ENCODE measurements around the gene INHBB. TPM values are rescaled to one million over a fixed set of nuclear protein-coding genes. Genes with fewer than 3 reads are reported as not detected.
A peak's percentile ranks its signal among the peaks of the same experiment; 100 is the strongest.
"Not testable (repeated sequence)": the region's sequence is repeated elsewhere in the genome, so short reads cannot be mapped to it uniquely, and the experiment has no call there.

INHBB gene
- total RNA-seq, 1 donor from 2014 or later = 1.0 TPM

DNA sequence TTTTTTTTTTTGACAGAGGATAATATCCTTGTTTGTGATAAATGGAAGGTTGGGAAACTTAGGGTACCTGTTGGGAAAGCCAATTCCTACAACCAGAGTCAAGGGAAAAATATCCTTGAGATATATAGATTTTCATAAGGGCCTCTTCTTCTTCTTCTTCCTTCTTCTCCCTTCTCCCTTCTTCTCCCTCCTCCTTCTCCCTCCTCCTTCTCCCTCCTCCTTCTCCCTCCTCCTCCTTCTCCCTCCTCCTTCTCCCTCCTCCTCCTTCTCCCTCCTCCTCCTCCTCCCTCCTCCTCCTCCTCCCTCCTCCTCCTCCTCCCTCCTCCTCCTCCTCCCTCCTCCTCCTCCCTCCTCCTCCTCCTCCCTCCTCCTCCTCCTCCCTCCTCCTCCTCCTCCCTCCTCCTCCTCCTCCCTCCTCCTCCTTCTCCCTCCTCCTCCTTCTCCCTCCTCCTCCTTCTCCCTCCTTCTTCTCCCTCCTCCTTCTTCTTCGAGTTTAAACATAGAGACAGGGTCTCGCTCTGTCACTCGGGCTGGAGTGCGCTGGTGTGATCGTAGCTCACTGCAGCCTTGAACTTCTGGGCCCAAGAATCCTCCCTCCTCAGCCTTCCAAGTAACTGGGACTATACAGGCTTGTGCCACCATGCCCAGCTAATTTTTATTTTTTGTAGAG lies 24.9 kb upstream of the INHBB start:
- H3K4me1 ChIP-seq (ENCODE audit: control insufficient read depth in 3 of 3, insufficient read depth in 3 of 3, low read length in 3 of 3) = peaks cover 7 to 16% (median 8%) of the 10 kb centered on the region in 3 donors
- not testable (repeated sequence) for H3K27ac ChIP-seq (ENCODE audit: low read depth, low read length); H3K9ac ChIP-seq (ENCODE audit: low read depth in 1 of 3, low read length in 3 of 3); H3K9me3 ChIP-seq (ENCODE audit: control insufficient read depth in 3 of 3, low read length in 3 of 3); H3K27me3 ChIP-seq (ENCODE audit: control insufficient read depth in 3 of 3, insufficient read depth in 3 of 3, low read length in 3 of 3); H3K36me3 ChIP-seq (ENCODE audit: control insufficient read depth in 3 of 3, insufficient read depth in 3 of 3, low read length in 3 of 3); H3K4me3 ChIP-seq (ENCODE audit: low read length in 3 of 3)

DNA sequence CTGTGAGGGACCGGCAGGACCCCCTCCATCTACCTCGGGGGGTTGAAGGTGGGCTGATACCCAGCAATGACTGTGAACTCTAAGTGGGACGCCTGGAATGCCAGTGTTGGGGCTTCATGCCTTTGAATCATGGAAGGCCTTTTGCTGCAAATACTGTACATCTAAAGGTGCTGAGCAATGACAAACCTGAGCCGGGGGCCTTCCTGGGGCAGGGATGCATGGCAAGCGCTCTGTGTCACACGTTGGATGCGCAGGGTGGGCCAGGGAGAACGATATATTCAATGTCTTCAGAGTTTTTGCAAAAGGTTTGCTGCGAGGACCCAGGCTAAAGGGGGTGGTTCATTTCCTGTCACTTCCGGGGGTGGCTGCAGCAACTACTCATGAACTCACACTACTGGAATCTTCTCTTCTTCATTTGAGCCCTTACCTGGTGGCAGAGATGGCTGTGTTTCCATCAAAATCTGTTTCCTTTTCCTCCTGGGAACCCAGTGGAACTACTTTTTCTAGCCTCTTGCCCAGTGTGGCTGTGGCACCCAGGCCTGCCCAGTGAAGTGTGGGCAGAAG lies 24.1 kb upstream of the INHBB start:
- no peak overlapping the region for H3K9ac ChIP-seq (ENCODE audit: low read depth in 1 of 3, low read length in 3 of 3)
- H3K27me3 ChIP-seq (ENCODE audit: control insufficient read depth in 3 of 3, insufficient read depth in 3 of 3, low read length in 3 of 3) = peaks cover 0 to 2% (median 0%) of the 10 kb centered on the region in 3 donors
- no peak overlapping the region for H3K27ac ChIP-seq (ENCODE audit: low read depth, low read length)
- no peaks in the 10 kb centered on the region for H3K9me3 ChIP-seq (ENCODE audit: control insufficient read depth in 3 of 3, low read length in 3 of 3)
- H3K36me3 ChIP-seq (ENCODE audit: control insufficient read depth in 3 of 3, insufficient read depth in 3 of 3, low read length in 3 of 3) = no peaks in the 10 kb centered on the region
- peaks cover 7 to 16% (median 8%) of the 10 kb centered on the region in 3 donors for H3K4me1 ChIP-seq (ENCODE audit: control insufficient read depth in 3 of 3, insufficient read depth in 3 of 3, low read length in 3 of 3)
- H3K4me3 ChIP-seq (ENCODE audit: low read length in 3 of 3) = no peak overlapping the region

DNA sequence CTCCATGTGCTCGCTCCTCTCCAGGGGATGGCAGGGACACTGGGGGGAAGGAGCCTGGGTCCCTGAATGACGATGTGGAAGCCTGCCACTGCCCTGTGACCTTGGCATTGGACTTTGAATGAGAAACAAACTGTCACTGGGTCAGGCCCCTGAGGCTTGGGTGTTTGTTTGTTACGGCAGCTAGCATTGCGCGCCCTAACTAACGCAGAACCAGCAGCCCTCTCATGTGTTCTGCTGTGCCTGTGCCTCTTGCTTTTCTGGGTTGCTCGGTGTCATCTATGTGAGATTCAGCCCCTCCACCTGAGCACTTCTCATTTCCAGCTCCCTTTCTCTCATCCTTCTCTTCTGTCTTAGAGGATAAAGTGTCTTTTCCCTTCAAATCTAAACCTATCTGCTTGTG lies 23.6 kb upstream of the INHBB start:
- Histone ChIP-seq H3K27ac (ENCODE audit: low read depth, low read length) (no peak overlapping the region), H3K9ac (ENCODE audit: low read depth in 1 of 3, low read length in 3 of 3) (no peak overlapping the region), H3K36me3 (ENCODE audit: control insufficient read depth in 3 of 3, insufficient read depth in 3 of 3, low read length in 3 of 3) (no peaks in the 10 kb centered on the region), H3K9me3 (ENCODE audit: control insufficient read depth in 3 of 3, low read length in 3 of 3) (no peaks in the 10 kb centered on the region), H3K4me3 (ENCODE audit: low read length in 3 of 3) (no peak overlapping the region), H3K4me1 (ENCODE audit: control insufficient read depth in 3 of 3, insufficient read depth in 3 of 3, low read length in 3 of 3) (peaks cover 7 to 16% (median 8%) of the 10 kb centered on the region in 3 donors), H3K27me3 (ENCODE audit: control insufficient read depth in 3 of 3, insufficient read depth in 3 of 3, low read length in 3 of 3) (peaks cover 0 to 2% (median 0%) of the 10 kb centered on the region in 3 donors)

DNA sequence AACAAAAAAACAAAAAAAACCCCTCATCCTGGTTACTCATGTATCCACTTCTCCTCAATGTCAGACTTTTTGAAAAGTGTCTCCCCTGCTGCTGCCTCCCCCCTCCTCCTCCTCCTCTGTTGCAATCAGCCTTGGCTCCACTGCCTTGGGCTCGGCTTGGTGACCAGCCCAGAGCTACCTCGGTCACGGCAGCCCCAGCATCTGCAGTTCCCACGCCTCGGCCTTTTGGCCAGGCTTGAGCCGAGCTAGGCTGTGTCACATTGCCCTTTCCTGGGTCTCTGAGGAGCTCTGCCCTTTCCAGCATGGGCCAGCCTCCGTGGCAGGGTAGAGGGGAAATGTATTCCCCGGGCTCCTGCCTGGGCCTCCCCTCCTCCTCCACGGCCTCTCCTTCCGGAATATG lies 22.7 kb upstream of the INHBB start:
- peak overlapping the region in 1 of 3 donors; percentile 25 for H3K9ac ChIP-seq (ENCODE audit: low read depth in 1 of 3, low read length in 3 of 3)
- no peaks in the 10 kb centered on the region for H3K36me3 ChIP-seq (ENCODE audit: control insufficient read depth in 3 of 3, insufficient read depth in 3 of 3, low read length in 3 of 3)
- H3K27me3 ChIP-seq (ENCODE audit: control insufficient read depth in 3 of 3, insufficient read depth in 3 of 3, low read length in 3 of 3) = peaks cover 0 to 2% (median 0%) of the 10 kb centered on the region in 3 donors
- no peaks in the 10 kb centered on the region for H3K9me3 ChIP-seq (ENCODE audit: control insufficient read depth in 3 of 3, low read length in 3 of 3)
- H3K27ac ChIP-seq (ENCODE audit: low read depth, low read length) = peak overlapping the region; percentile 17
- peaks cover 7 to 16% (median 8%) of the 10 kb centered on the region in 3 donors for H3K4me1 ChIP-seq (ENCODE audit: control insufficient read depth in 3 of 3, insufficient read depth in 3 of 3, low read length in 3 of 3)
- H3K4me3 ChIP-seq (ENCODE audit: low read length in 3 of 3) = no peak overlapping the region

DNA sequence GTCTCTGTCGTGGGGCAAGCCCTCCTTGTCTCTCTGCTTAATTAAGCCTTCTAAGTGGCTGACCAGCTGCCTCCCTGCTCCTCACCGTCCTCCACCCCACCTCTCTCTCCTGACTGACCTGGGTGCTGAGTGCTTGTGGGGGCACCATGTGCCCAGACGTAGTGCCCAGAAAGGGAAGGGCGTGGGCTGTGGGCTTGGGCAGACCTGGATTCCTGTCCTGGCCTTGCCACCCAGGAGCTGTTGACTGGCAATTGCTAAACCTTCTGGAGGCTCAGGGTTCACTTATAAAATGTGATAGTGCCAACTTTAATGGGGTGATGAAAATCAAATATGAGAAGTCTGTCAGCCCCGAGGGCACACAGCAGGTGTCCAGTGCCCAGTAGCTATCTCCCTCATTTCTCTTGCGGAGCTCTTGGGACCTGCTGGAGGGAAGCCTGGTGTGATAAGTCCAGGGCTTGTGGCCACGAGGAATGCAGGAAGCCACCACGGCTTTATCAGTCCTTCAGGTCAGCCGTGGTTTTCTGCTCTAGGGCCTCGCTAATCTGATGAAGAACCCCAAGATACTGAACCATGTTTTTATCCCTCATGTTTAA lies 22.0 kb upstream of the INHBB start:
- Histone ChIP-seq H3K36me3 (ENCODE audit: control insufficient read depth in 3 of 3, insufficient read depth in 3 of 3, low read length in 3 of 3) (no peaks in the 10 kb centered on the region), H3K9ac (ENCODE audit: low read depth in 1 of 3, low read length in 3 of 3) (peak overlapping the region in 1 of 3 donors; percentile 25), H3K4me3 (ENCODE audit: low read length in 3 of 3) (no peak overlapping the region), H3K27ac (ENCODE audit: low read depth, low read length) (peak overlapping the region; percentile 17), H3K4me1 (ENCODE audit: control insufficient read depth in 3 of 3, insufficient read depth in 3 of 3, low read length in 3 of 3) (peaks cover 7 to 14% (median 8%) of the 10 kb centered on the region in 3 donors), H3K27me3 (ENCODE audit: control insufficient read depth in 3 of 3, insufficient read depth in 3 of 3, low read length in 3 of 3) (peaks cover 0 to 2% (median 0%) of the 10 kb centered on the region in 3 donors), H3K9me3 (ENCODE audit: control insufficient read depth in 3 of 3, low read length in 3 of 3) (no peaks in the 10 kb centered on the region)

DNA sequence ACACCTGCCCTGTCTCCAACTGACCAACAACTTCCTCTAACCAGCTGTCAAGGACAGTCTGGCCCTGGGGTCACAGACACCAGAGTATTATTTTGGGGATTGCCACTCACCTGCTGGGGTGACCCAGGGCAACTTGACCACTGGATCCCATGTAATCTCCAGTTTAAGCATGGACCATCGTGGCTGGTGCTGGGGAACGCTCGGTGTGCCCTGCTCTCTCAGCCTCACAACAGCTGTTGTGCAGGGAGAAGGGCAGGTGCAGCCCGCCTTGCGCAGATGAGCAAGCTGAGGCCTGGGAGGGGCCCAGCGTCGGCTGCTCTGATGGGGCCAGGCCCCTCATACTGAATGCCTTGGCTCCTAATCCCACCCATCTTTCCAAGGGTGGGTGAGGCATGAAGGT lies 21.0 kb upstream of the INHBB start:
- Histone ChIP-seq H3K27ac (ENCODE audit: low read depth, low read length) (no peak overlapping the region), H3K9me3 (ENCODE audit: control insufficient read depth in 3 of 3, low read length in 3 of 3) (no peaks in the 10 kb centered on the region), H3K27me3 (ENCODE audit: control insufficient read depth in 3 of 3, insufficient read depth in 3 of 3, low read length in 3 of 3) (peaks cover 0 to 2% (median 0%) of the 10 kb centered on the region in 3 donors), H3K4me1 (ENCODE audit: control insufficient read depth in 3 of 3, insufficient read depth in 3 of 3, low read length in 3 of 3) (peaks cover 5 to 7% (median 6%) of the 10 kb centered on the region in 3 donors), H3K4me3 (ENCODE audit: low read length in 3 of 3) (no peak overlapping the region), H3K36me3 (ENCODE audit: control insufficient read depth in 3 of 3, insufficient read depth in 3 of 3, low read length in 3 of 3) (no peaks in the 10 kb centered on the region), H3K9ac (ENCODE audit: low read depth in 1 of 3, low read length in 3 of 3) (no peak overlapping the region)

DNA sequence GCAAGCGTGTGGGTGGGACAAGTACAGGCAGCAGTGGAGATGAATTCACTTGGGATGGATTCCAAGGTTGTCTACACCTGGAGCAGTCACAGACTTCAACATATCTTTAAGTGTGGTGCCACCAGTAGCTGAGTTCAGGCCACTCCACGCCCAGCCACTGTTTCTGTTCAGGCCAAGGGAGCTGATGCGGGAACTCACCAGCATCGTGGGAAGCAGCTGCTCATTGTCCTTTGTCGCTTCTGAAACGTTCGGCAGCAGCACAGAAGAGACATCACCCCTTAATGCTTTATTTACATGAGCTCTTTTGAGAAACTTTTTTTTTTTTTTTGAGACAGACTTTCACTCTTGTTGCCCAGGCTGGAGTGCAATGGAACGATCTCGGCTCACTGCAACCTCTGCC lies 19.9 kb upstream of the INHBB start:
- peaks cover 4 to 17% (median 5%) of the 10 kb centered on the region in 3 donors for H3K4me1 ChIP-seq (ENCODE audit: control insufficient read depth in 3 of 3, insufficient read depth in 3 of 3, low read length in 3 of 3)
- no peaks in the 10 kb centered on the region for H3K9me3 ChIP-seq (ENCODE audit: control insufficient read depth in 3 of 3, low read length in 3 of 3)
- H3K27ac ChIP-seq (ENCODE audit: low read depth, low read length) = no peak overlapping the region
- H3K9ac ChIP-seq (ENCODE audit: low read depth in 1 of 3, low read length in 3 of 3) = no peak overlapping the region
- peaks cover 0 to 2% (median 0%) of the 10 kb centered on the region in 3 donors for H3K27me3 ChIP-seq (ENCODE audit: control insufficient read depth in 3 of 3, insufficient read depth in 3 of 3, low read length in 3 of 3)
- H3K36me3 ChIP-seq (ENCODE audit: control insufficient read depth in 3 of 3, insufficient read depth in 3 of 3, low read length in 3 of 3) = no peaks in the 10 kb centered on the region
- no peak overlapping the region for H3K4me3 ChIP-seq (ENCODE audit: low read length in 3 of 3)

DNA sequence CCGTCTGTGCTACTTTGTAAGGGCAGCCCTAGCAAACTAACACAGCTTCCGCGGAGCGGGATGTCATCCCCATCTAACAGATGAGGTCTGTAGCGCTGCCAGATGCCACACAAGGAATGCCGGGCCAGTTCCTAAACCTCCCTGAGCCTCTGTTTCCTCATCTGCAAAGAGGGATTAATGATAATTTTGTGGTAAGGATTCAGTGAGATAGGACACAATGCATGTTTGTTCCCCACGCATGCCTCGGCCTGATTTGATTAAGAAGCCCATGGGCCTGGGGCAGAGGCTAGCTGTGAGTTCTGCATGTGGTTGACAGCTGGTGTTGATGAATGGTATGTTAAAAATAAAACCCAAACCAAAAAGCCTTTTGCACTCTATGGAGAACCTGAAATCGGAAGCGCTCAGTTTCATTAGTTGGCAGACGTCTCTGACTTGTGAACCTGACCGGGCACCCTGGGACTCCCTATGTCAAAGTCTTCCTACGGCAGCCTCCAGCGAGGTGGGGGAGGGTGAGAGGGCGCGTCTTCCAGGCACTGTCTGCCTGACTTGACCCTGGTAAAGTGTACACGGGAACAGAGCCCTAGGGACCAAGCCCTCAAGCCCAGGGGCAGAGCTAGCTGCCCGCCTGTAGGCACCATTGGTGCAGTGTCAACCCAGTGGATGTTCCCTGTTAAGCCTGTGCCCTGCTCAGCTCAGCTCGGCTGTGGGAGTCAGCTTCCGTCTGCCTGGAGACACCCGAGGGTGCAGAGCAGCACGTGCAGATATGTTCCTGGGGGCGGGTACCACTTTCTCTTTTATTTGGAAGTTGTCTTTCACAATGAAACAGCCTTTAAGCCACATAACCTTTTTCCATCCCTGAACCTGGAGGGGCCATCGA lies 14.8 kb upstream of the INHBB start:
- no peak overlapping the region for H3K9ac ChIP-seq (ENCODE audit: low read depth in 1 of 3, low read length in 3 of 3)
- no peaks in the 10 kb centered on the region for H3K36me3 ChIP-seq (ENCODE audit: control insufficient read depth in 3 of 3, insufficient read depth in 3 of 3, low read length in 3 of 3)
- H3K4me1 ChIP-seq (ENCODE audit: control insufficient read depth in 3 of 3, insufficient read depth in 3 of 3, low read length in 3 of 3) = peaks cover 0 to 10% (median 0%) of the 10 kb centered on the region in 3 donors
- H3K4me3 ChIP-seq (ENCODE audit: low read length in 3 of 3) = no peak overlapping the region
- peaks cover 0 to 12% (median 7%) of the 10 kb centered on the region in 3 donors for H3K27me3 ChIP-seq (ENCODE audit: control insufficient read depth in 3 of 3, insufficient read depth in 3 of 3, low read length in 3 of 3)
- H3K9me3 ChIP-seq (ENCODE audit: control insufficient read depth in 3 of 3, low read length in 3 of 3) = no peaks in the 10 kb centered on the region
- H3K27ac ChIP-seq (ENCODE audit: low read depth, low read length) = no peak overlapping the region

DNA sequence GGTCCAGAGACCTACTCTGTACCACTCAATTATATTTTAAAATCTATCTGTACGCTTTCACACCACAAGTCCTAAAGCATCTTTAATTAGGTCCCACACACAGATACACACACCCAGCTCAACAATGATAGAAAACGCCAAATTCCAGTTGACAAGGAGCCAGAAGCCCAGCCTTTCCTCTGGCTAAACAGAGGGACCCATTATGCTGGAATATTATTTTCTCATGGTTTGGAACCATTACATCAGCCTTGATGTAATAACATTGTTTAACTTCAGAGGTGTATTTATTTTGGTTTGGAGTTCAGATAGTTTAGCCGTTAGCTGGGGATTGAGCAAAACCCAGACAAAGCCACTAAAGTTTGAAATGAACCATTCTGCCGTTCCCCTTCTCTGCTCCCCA lies 14.0 kb upstream of the INHBB start:
- H3K4me1 ChIP-seq (ENCODE audit: control insufficient read depth in 3 of 3, insufficient read depth in 3 of 3, low read length in 3 of 3) = peaks cover 0 to 10% (median 0%) of the 10 kb centered on the region in 3 donors
- no peak overlapping the region for H3K27ac ChIP-seq (ENCODE audit: low read depth, low read length)
- H3K27me3 ChIP-seq (ENCODE audit: control insufficient read depth in 3 of 3, insufficient read depth in 3 of 3, low read length in 3 of 3) = peaks cover 0 to 17% (median 7%) of the 10 kb centered on the region in 3 donors
- H3K4me3 ChIP-seq (ENCODE audit: low read length in 3 of 3) = no peak overlapping the region
- H3K9me3 ChIP-seq (ENCODE audit: control insufficient read depth in 3 of 3, low read length in 3 of 3) = no peaks in the 10 kb centered on the region
- no peak overlapping the region for H3K9ac ChIP-seq (ENCODE audit: low read depth in 1 of 3, low read length in 3 of 3)
- no peaks in the 10 kb centered on the region for H3K36me3 ChIP-seq (ENCODE audit: control insufficient read depth in 3 of 3, insufficient read depth in 3 of 3, low read length in 3 of 3)

All from skeletal muscle tissue (tissue), 4 donors.